Measurements from ENCODE around the gene STARD13.

GRCh38 chr13:33262997-33263396, 22.6 kb downstream of the STARD13 start:
- TF ChIP-seq CTCF (IDR thresholded peaks at IDR 0.05) (no peak), POLR2A (IDR thresholded peaks at IDR 0.05) (no peak), EP300 (IDR thresholded peaks at IDR 0.05) (no peak)
